ENCODE measurements around the gene SSBP4. TPM values are rescaled to one million over a fixed set of nuclear protein-coding genes. Genes with fewer than 3 reads are reported as not detected.

Gene SSBP4
- total RNA-seq, 2 donors from 2014 or later, result 46.8 to 48.1 TPM

- H3K9me3 Mint-ChIP-seq, result no peaks in the 10 kb centered on the region
- H3K27me3 Mint-ChIP-seq (ENCODE audit: low read depth), result no peaks in the 10 kb centered on the region
- no peaks in the 10 kb centered on the region for H3K36me3 Mint-ChIP-seq (ENCODE audit: insufficient read depth in 2 of 2)
- no peak overlapping the region for H3K4me3 Mint-ChIP-seq
- ATAC-seq (replicated peaks in 1 of 2) (no peak), DNase-seq (no peak)
- peaks cover 37% of the 10 kb centered on the region for H3K4me1 Mint-ChIP-seq (ENCODE audit: low read depth)
- H3K27ac Mint-ChIP-seq, result no peak overlapping the region
Observed at GRCh38 chr19:18427080-18427742, 8.0 kb downstream of the SSBP4 start.

DNA sequence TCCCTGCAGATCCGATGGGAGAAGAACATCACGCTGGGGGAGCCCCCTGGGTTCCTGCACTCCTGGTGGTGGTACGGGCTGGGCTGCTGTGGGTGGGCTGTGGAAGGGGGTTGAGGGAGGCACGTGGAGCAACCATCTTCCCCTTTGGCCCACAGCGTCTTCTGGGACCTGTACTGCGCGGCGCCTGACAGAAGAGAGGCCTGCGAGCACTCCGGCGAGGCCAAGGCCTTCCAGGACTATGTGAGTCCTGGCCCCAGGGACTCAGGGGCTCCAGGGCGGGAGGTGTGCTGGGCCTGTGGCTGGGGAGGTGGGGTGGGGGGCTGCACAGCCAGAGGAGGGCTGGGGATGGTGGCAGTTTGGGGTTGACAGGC, 8.5 kb downstream of the SSBP4 start:
- ATAC-seq (replicated peaks in 1 of 2) (no peak), DNase-seq (no peak)
- H3K9me3 Mint-ChIP-seq, result no peaks in the 10 kb centered on the region
- H3K27me3 Mint-ChIP-seq (ENCODE audit: low read depth), result no peaks in the 10 kb centered on the region
- no peak overlapping the region for H3K27ac Mint-ChIP-seq
- no peak overlapping the region for H3K4me3 Mint-ChIP-seq
- H3K4me1 Mint-ChIP-seq (ENCODE audit: low read depth), result peaks cover 32% of the 10 kb centered on the region
- no peaks in the 10 kb centered on the region for H3K36me3 Mint-ChIP-seq (ENCODE audit: insufficient read depth in 2 of 2)

- no peaks in the 10 kb centered on the region for H3K36me3 Mint-ChIP-seq (ENCODE audit: insufficient read depth in 2 of 2)
- H3K27me3 Mint-ChIP-seq (ENCODE audit: low read depth), result no peaks in the 10 kb centered on the region
- no peak overlapping the region for H3K27ac Mint-ChIP-seq
- H3K4me1 Mint-ChIP-seq (ENCODE audit: low read depth), result peaks cover 26% of the 10 kb centered on the region
- no peaks in the 10 kb centered on the region for H3K9me3 Mint-ChIP-seq
- ATAC-seq (replicated peaks in 1 of 2) (peak in 1 of 2 donors; percentile 1), DNase-seq (no peak)
- H3K4me3 Mint-ChIP-seq, result no peak overlapping the region
Observed at GRCh38 chr19:18428173-18428786, 9.1 kb downstream of the SSBP4 start.

DNA sequence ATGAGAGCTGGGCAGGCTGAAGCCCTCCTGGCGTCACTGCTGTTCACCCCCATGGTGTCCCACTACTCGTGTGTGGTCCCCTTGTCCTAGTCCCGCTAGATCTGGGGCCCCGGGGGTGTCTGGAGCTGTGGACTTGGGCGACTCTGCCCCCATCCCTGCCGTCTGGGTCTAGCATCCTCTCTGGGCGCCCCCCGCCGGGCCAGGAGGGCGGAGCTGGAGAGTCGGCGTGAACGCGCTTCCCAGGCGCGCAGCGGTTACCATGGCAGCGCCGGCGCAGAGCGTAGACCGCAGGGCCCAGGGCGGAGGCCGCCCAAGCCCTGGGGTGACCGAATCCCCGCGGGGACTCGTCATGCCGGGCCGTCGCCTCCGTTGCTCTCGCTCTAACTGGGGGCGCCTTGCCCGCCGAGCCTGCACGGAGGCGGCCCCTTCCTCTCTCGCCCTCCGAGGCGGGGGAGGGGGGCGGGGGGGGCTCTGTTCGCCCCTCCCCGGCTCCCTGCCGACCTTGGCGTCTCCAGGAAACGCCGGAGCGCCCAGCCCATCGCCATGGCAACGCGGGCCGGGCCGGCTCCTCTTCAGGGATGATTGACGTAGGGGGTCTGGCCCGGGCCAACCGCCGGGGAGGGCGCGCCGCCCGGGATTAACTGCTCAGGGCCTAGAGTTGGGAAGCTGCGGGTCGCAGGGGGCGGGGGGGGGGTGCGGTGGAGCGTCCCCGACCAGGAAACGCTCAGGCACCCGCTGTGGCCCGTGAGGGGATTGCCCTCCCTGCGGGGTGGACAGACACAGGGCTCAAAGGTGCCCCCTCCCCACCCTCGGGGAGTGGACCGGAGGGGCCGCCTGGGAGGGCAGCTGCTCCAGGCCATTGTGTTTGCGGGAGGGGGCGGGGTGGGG, 9.8 kb downstream of the SSBP4 start:
- no peaks in the 10 kb centered on the region for H3K27me3 Mint-ChIP-seq (ENCODE audit: low read depth)
- ATAC-seq (replicated peaks in 1 of 2), result peak; percentile 81 to 85
- H3K27ac Mint-ChIP-seq, result no peak overlapping the region
- no peaks in the 10 kb centered on the region for H3K9me3 Mint-ChIP-seq
- DNase-seq, result peak; percentile 79 to 84
- H3K4me1 Mint-ChIP-seq (ENCODE audit: low read depth), result peaks cover 21% of the 10 kb centered on the region
- no peaks in the 10 kb centered on the region for H3K36me3 Mint-ChIP-seq (ENCODE audit: insufficient read depth in 2 of 2)
- H3K4me3 Mint-ChIP-seq, result peak overlapping the region; percentile 47 to 65

DNA sequence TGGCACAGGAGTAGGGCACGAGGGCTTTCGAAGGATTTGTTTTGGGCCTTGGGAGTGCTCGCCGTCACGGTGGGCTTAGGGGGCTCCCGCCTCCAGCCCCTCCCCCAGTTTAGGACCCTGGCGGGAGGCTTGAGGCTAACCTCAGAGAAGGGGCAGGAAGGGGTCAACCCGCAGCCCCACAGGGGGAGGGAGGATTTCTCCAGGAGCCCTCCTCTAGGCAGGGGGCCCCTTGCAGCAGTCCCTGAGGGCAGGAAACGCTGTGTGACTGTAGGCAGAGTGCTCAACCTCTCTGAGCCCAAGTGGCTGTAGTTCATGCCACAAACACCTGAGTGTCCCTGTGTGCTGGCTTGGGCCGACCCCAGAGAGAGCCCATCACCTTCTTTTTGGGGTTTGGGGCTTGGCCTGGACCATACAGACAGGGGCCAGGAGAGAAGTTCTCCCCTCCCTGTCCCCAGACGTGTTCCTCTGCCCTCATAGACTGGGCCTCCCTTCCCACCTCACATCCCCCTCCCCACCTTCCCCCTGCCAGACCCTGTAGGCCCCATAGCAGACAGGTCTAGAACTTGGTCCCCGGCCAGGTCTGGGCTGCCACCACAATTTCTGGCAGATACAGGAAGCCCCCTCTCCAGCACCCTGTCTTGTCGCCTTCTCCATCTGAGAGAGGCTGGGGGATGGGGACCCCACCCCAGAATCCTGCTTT, 10.7 kb downstream of the SSBP4 start:
- Mint-ChIP-seq H3K9me3 (no peaks in the 10 kb centered on the region), H3K27me3 (ENCODE audit: low read depth) (no peaks in the 10 kb centered on the region), H3K27ac (no peak overlapping the region), H3K4me3 (peak overlapping the region; percentile 25 to 65), H3K36me3 (ENCODE audit: insufficient read depth in 2 of 2) (peaks cover 0 to 2% of the 10 kb centered on the region in 2 donors), H3K4me1 (ENCODE audit: low read depth) (peaks cover 19% of the 10 kb centered on the region)
- ATAC-seq (replicated peaks in 1 of 2) (no peak), DNase-seq (no peak)

GRCh38 chr19:18430417-18431144, 11.4 kb downstream of the SSBP4 start:
- no peak for DNase-seq
- no peaks in the 10 kb centered on the region for H3K27me3 Mint-ChIP-seq (ENCODE audit: low read depth)
- peaks cover 18% of the 10 kb centered on the region for H3K4me1 Mint-ChIP-seq (ENCODE audit: low read depth)
- no peak overlapping the region for H3K4me3 Mint-ChIP-seq
- H3K9me3 Mint-ChIP-seq, result no peaks in the 10 kb centered on the region
- peaks cover 0 to 2% of the 10 kb centered on the region in 2 donors for H3K36me3 Mint-ChIP-seq (ENCODE audit: insufficient read depth in 2 of 2)
- H3K27ac Mint-ChIP-seq, result no peak overlapping the region
- ATAC-seq (replicated peaks in 1 of 2), result no peak

- Mint-ChIP-seq H3K27me3 (ENCODE audit: low read depth) (no peaks in the 10 kb centered on the region), H3K27ac (no peak overlapping the region), H3K9me3 (no peaks in the 10 kb centered on the region), H3K4me1 (ENCODE audit: low read depth) (peaks cover 18% of the 10 kb centered on the region), H3K36me3 (ENCODE audit: insufficient read depth in 2 of 2) (peaks cover 0 to 2% of the 10 kb centered on the region in 2 donors), H3K4me3 (no peak overlapping the region)
- ATAC-seq (replicated peaks in 1 of 2), result no peak
- DNase-seq, result no peak
Observed at GRCh38 chr19:18431351-18432197, 12.4 kb downstream of the SSBP4 start.

DNA sequence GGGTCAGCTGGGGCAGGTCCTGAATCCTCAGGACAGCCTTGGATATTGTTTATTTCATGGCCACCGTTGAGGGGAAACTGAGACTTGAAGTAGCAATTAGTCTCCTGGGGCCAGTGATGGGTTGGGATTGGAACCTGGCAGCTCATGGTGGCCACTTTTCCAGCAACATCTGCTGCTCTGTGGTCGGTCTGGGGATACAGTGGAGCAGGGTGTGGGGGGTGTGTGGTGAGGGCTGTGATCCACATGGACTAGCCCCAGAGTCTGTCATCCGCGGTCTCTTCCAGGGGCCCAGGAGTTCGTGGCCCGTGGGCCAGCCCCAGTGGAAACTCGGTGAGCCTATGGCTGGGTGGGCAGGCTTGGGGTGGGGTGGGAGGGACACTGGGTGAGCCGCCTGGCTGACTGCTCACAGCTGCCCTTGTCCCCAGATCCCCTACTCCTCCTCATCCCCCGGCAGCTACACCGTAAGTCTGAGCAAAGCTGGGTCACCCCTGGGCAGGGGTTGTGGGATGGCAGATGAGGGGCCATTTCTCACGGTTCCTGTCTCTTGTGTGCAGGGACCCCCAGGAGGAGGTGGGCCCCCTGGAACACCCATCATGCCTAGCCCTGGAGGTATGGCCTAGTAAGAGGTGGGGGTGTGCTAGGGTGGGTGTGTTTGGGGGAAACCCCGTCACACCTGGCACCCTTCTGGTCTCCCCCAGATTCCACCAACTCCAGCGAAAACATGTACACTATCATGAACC, 13.2 kb downstream of the SSBP4 start:
- H3K27ac Mint-ChIP-seq, result no peak overlapping the region
- no peak for ATAC-seq (replicated peaks in 1 of 2)
- H3K4me1 Mint-ChIP-seq (ENCODE audit: low read depth), result peaks cover 18% of the 10 kb centered on the region
- H3K9me3 Mint-ChIP-seq, result no peaks in the 10 kb centered on the region
- DNase-seq, result no peak
- H3K4me3 Mint-ChIP-seq, result peak overlapping the region; percentile 10 to 77
- peaks cover 0 to 2% of the 10 kb centered on the region in 2 donors for H3K36me3 Mint-ChIP-seq (ENCODE audit: insufficient read depth in 2 of 2)
- H3K27me3 Mint-ChIP-seq (ENCODE audit: low read depth), result no peaks in the 10 kb centered on the region

GRCh38 chr19:18433015-18433691, 14.0 kb downstream of the SSBP4 start:
- H3K4me3 Mint-ChIP-seq, result peak overlapping the region; percentile 10 to 77
- ATAC-seq (replicated peaks in 1 of 2), result no peak
- no peak for DNase-seq

DNA sequence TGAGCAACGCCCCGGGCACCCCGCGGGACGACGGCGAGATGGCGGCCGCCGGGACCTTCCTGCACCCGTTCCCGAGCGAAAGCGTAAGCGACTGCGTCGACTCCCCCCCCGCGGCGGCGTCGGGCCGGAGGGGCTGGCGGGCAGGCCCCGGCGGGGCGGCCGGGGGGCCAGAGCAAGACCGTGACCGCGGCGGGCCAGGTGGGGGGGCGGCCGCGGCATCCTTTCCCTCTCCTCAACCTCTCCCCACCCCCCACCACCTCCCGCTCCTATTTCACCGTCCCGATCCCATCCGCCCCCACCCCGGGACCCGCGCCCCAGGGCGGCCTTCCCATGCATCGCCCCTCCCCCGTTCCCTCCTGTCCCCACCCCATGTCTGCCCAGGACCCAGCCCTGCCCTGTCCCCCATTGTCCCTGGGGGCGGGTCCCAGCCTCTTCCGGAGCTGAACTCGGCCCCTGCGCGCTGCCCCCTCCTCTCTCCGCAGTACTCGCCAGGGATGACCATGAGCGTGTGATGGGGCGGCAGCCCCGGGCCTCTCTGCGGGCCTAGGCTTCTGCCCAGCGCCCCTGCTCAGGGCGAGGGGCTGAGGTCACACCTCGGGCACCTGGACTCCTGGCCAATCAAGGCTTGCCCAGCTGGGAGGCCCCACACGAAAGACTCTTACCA, 14.7 kb downstream of the SSBP4 start:
- peaks cover 0 to 2% of the 10 kb centered on the region in 2 donors for H3K36me3 Mint-ChIP-seq (ENCODE audit: insufficient read depth in 2 of 2)
- peaks cover 18% of the 10 kb centered on the region for H3K4me1 Mint-ChIP-seq (ENCODE audit: low read depth)
- H3K9me3 Mint-ChIP-seq, result no peaks in the 10 kb centered on the region
- DNase-seq (no peak), ATAC-seq (replicated peaks in 1 of 2) (no peak)
- H3K27ac Mint-ChIP-seq, result no peak overlapping the region
- no peaks in the 10 kb centered on the region for H3K27me3 Mint-ChIP-seq (ENCODE audit: low read depth)
- peak overlapping the region; percentile 68 to 73 for H3K4me3 Mint-ChIP-seq

More at GRCh38 chr19:18433015-18433691, 14.0 kb downstream of the SSBP4 start:
- Mint-ChIP-seq H3K27ac (no peak overlapping the region), H3K27me3 (ENCODE audit: low read depth) (no peaks in the 10 kb centered on the region), H3K4me1 (ENCODE audit: low read depth) (peaks cover 18% of the 10 kb centered on the region), H3K9me3 (no peaks in the 10 kb centered on the region), H3K36me3 (ENCODE audit: insufficient read depth in 2 of 2) (peaks cover 0 to 2% of the 10 kb centered on the region in 2 donors)

All from activated T-cell treated with anti-CD3 and anti-CD28 coated beads, Interleukin-2, amount 50 U/mL, for 72 hours (primary cell).